T-helper 1 cell treated with Interleukin-12 subunit alpha and Interleukin-12 subunit beta and Interleukin-4 antibody, amounts not matched to agents 30 ng/mL and 1 ng/mL, for 36 hours (primary cell): ENCODE results near the gene DEDD. TPM values are rescaled to one million over a fixed set of nuclear protein-coding genes. Genes with fewer than 3 reads are reported as not detected.

Source experiments
- intact Hi-C: fragments of 100-400 bp; cut with micrococcal nuclease; formaldehyde crosslinking; loops from one replicate; pipeline ENCODE4 v1.15.1; 2024
- total RNA-seq: library from RNA; stranded (reverse); gene quantifications from 2 replicates; pipeline ENCODE4 v1.2.3, GENCODE V29; 2022

DEDD gene
- total RNA-seq, 1 donor from 2014 or later, result 47.6 TPM

DNA sequence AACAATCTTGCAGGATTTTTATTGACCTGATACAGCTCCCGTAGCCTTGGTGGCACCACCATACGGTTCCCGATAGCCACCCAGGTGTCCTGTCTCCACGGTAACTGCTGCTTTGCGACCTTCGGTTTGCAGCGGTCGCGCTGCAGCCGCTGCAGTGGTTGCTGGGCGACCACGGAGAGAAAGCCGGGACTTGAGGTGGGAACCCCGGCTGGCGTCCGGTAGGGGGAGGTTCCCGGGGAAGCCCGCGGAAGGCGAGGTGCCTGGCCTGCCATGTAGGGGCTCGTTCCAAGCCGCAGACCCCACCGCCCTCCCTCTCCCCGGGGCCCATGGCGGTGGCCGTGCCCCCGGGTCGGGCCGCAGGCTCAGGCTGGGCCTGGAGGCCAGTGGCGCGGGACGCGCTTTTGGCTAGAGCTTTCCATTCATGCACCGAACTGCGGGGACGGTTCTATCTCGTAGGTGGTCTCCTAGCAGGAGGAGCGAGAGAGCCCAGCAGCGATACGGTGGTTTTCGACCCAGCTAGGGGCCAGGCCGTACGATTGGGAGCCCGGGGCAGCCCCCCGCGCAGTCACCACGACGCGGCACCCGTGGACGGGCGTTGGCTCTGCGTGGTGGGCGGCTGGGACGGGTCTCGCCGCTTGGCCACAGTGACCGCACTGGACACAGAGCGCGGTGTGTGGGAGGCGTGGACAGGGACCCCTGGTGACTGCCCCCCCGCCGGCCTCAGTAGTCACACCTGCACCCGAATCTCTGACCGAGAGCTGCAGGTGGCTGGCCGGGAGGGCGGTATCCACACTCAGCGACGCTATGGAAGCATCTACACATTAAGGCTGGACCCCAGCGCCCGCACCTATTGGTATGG is 34.0 kb downstream of the DEDD start, which contains the start of gene KLHDC9:
TSS of gene KLHDC9 (plus strand) at position 152 of the 859 bp plus-strand sequence. CDS start at position 327, 175 bp downstream.
- intact Hi-C loops, result loop anchor here (1.0 to 5.0 kb wide), 2 partner anchors 20 to 261 kb away; partner anchors contain the start of genes NIT1 and PFDN2

DNA sequence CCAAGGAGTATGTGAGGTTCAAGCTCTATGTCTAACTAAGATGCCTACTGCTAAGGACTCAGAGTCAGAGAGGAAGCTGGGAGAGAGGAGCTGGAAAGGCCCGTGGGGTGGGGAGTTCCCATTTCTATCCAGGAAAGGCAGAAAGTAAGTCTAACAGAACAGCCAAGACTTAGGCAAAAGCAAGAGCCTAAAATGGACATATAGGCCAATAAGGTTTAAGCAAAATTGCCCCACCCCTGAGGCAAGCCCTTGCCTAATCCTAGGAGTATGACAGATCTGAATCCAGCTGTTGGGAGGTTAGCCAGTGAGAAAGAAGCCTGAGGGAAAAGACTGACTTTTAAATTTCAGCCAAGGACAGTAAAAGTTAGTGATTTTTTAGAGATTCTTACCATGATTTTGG is 35.9 kb downstream of the DEDD start:
- intact Hi-C loops, result loop anchor here (5.0 kb wide), 1 partner anchor 259 kb away; no protein-coding TSS in a partner anchor

DNA sequence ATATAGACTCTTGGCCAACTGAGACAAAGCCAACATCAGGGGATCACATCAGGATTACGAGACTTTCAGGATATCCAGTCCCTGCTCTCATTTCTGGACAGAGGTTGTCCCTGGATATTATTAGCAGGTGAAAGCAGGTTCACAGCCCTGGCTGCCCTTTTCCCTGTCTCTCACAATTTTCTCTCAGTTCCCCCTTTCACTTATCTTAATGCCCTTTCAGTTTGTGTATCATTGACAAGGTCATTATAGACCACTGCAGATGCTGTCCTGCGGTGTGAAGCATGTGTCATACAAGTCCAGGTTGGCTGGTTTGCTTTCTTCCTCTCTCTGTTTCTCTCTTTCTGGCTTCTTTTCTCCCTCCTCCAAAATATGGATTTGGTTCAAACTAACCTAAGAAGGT is 36.5 kb downstream of the DEDD start:
- intact Hi-C loops, result loop anchor here (5.0 kb wide), 1 partner anchor 259 kb away; no protein-coding TSS in a partner anchor

DNA sequence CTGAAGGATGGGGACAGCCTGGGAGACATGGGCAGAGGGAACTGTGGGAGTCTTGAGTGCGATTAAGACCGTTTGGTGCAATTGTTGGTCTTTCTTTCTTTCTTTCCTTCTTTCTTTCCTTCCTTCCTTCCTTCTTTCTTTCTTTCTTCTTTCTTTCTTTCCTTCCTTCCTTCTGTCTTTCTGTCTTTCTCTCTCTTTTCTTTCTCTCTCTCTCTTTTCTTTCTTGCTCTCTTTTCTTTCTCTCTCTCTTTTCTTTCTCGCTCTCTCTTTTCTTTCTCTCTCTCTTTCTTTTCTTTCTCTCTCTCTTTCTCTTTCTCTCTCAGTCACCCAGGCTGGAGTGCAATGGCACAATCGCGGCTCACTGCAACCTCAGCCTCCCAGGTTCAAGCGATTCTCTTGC is 37.2 kb downstream of the DEDD start:
- intact Hi-C loops, result loop anchor here (5.0 kb wide), 1 partner anchor 258 kb away; no protein-coding TSS in a partner anchor

DNA sequence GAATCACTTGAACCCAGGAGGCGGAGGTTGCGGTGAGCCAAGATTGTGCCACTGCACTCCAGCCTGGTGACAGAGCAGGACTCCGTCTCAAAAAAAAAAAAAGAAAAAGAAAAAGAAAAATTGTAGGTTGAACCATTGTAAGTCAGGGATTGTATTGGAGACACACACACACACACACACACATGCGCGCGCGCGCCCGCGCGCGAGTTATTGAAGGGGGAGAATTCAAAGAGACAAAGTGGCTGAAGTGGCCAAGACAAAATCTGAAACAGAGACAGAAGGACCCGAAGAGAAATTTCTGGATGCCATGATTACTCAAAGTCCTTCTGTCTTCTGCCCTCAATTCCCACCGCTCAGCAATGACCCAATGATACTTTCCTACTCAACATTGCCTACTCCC is 38.0 kb downstream of the DEDD start:
- intact Hi-C loops, result no loop called here

DNA sequence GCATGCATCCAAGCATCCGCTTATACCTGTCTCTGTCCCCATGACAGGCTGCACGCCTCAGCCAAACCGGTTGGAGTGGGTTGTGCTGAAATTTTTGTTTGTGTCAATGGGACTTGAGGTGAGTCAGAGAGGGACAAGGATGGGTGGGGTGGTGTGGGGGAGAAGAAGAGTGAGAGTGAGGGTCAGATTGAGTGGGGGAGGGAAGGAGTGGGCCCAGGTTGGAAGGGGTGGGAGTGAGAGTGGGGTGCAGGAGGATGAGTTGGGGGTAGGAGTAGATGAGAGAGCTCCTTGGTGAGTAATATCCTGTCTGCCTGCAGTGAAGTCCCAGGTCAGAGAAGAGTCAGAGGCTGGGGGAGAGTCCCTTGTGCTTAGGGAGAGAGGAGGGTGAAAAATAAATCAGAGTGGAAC is 39.8 kb downstream of the DEDD start:
- intact Hi-C loops, result loop anchor here (1.0 kb wide), 1 partner anchor 24 kb away; no protein-coding TSS in a partner anchor

DNA sequence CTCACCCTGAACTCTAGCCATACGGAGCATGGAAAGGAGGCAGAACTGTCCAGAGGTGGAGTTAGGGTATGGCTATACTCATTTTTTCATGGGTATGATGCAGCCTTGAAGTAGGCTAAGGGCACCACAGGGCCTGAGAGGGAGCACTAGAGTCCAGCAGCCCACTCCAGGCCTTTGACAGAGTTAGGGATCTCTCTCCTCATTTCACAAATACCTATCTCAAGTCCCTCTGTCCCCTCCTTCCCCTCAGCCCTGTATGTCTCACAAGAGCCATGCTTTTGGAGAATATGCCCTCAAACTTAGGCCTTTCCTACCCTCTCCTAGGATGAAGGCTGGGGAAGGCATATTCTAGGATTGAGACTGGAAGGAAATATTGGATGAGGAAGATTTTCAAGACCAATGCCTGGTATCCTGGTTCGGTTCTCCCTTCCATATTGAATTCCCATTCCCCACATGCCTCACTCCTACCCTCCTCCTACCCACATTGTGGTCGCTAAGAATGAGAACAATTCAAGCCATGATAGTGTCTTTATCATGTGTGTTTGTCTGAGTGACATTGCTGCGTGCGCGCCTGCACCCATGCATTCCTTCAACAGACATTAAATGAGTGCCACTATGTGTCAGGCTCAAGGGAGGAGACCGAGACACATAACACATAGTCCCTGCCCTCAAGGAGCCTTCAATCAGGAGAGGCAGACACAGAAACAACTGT is 40.5 kb downstream of the DEDD start:
- intact Hi-C loops, result loop anchor here (1.0 kb wide), 1 partner anchor 24 kb away; no protein-coding TSS in a partner anchor

DNA sequence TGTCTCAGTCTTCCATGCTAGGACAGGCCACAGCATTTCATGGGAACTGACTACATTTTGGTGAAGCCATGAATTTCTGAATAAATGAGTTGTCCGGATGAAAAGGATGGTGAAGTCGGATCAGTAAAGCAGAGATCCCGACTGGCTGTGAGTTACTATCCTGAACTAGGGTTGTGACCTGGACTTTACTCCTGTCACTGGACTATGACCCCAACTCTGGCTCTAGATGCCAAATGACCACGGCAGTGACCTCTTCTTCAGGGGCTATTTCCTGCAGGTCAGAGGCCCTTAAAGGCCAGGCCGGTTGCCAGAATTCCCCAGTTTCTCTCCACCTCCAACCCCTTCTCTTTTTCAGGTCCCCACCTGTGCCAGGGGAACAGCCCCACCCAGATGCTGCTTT is 41.4 kb downstream of the DEDD start:
- intact Hi-C loops, result no loop called here

DNA sequence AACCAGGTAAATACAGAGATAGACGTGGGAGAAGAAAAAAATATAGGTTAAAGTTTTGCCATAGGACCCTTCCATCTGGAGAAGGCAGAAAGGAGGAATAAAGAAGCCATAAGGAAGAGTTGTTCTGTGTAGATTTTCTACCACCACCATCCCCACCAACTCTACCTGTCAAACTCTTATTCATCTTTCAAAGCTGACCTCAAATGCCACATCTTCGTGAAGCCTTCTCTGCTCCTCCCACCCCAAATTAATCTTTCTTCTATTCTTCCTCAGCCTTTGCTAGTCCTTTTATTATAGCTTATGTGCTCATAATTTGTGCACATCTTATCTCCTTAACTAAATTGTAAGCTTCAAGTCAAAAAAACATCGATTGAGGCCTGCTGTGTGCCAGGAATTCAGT is 41.9 kb downstream of the DEDD start:
- intact Hi-C loops, result no loop called here

DNA sequence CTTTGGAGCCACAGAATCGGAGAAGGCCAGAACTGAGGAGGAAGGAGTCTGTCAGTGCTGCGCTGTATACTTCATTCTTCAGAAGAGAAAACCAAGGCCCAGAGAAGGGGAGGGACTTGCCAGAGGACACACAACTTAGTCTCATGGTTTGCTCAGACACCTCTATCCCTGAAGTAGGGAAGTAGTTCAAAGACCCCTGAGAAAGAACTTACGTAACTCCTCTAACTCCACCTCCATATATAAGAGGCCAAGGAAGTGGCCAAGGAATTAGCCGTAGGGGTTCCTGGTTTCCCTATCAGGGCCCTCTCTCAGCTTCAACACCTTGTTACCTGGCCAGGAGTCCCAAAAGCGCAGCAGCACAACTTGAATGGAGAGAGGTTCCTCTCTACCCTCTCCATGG is 42.5 kb downstream of the DEDD start:
- intact Hi-C loops, result no loop called here

DNA sequence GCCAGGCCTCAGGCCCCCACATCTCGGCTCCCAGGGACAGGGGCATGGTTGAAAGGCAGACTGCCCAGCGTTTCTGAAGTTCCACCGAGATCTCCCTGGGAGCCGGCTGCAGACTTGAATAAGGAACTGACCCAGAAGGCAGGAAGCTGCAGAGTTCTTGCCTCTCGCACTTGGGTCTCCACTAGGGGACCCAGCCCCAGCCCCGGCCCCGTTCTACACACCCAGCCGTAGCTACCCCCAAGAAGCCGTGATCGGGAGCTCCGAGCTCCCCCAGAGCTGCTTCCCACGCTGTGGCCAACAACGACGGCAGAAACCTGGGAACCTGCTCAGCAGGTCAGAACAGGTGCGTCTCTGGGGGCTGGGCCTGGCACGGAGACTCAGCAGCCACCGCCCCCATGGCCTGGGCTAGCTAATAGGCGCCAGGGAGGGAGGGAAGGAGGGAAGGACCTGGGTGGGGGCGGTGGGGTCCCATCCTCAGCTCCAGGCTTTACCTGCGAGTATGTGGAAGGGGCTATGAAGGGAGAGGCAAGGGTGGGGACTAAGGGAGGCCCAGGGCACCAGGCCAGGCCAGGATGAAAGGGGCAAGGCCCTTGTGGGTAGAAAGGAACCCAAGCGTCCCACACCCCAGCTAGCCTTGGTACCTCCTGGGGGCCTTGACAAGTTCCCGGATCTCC is 43.1 kb downstream of the DEDD start, which contains the start of gene NECTIN4:
TSS of gene NECTIN4 (minus strand) at position 308 of the 674 bp plus-strand sequence. CDS start at position 46, 262 bp downstream.
- intact Hi-C loops, result no loop called here

DNA sequence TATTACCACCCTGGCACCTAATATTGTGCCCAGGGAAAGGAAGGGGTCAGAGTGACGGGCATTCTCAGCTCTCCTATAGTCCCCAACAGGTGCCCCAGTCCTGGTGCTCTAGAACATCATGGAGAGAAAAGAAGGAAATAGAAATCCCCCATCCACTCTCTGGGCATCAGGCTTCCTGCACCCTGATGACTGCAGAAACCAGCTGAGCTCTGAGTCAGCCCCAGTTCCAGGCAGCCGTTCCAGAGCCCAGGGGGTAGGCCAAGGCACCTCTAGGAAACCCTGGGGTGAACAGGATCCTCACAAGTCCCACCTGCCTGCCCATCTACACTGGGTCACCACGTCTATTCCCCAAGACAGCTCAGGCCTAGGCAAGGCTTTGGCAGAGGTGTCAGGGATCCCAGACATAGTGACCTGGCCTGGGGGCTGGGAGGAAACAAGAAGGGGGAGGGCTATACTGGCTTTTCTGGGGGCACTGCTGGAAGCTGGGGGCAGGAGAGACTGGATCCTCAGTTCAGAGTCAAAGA is 43.8 kb downstream of the DEDD start:
- intact Hi-C loops, result no loop called here

DNA sequence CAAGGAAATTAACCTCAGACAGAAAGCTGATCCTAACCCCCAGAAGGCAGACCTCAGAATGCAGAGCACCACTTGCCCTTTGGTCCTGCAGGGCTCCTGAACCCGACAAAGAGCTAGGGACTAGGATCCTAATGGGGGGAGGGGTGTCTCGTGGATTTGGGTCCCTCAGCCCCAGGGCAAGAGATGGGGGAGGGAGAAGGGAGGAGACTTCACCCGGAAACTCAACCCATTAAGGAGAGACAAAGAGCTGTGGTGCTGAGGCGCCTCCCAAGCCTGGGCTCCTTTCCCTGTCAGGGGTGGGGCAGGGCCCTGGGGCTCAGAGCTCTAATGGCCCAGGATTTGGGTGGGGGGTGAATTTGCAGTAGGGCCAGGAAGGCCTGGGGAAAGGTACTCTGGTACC is 46.0 kb downstream of the DEDD start:
- intact Hi-C loops, result no loop called here

DNA sequence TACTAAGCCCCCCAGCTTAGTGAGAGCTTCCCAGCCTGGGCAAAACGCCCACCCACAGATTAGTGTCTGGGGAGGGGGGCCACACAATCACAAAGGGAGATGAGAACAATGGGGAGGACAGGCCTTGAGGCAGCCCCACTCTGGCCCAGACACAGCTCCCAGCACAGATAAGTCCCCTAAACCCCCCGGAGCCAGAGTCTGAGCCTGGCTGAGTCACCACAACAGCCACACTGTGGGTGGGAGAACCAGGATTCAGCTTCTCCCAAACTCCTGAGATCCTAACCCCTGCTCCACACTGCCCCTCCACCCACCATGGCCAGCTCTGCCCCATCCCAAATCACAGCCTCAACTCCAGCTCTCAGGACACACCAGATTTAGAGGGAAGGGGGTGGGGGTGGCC is 47.3 kb downstream of the DEDD start:
- intact Hi-C loops, result no loop called here

DNA sequence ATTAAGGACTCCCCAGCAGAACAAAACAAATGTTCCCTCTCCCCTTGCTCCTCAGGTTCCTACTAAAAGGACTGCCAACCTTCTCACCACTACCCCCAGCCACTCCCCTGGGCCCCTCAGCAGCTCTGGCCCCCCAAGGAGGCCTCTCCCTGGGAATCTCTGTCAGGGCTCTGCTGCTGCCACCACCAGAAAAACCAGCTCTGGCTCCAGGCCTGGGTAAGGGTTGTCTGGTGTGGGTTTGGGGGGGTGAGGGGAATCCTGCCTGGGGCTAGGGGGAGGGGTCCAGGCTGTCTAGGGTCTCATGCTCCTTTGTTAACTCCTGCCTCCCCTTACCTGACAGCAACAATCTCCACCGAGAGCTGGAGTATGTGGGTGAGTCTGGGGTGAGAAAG is 47.9 kb downstream of the DEDD start:
- intact Hi-C loops, result no loop called here

DNA sequence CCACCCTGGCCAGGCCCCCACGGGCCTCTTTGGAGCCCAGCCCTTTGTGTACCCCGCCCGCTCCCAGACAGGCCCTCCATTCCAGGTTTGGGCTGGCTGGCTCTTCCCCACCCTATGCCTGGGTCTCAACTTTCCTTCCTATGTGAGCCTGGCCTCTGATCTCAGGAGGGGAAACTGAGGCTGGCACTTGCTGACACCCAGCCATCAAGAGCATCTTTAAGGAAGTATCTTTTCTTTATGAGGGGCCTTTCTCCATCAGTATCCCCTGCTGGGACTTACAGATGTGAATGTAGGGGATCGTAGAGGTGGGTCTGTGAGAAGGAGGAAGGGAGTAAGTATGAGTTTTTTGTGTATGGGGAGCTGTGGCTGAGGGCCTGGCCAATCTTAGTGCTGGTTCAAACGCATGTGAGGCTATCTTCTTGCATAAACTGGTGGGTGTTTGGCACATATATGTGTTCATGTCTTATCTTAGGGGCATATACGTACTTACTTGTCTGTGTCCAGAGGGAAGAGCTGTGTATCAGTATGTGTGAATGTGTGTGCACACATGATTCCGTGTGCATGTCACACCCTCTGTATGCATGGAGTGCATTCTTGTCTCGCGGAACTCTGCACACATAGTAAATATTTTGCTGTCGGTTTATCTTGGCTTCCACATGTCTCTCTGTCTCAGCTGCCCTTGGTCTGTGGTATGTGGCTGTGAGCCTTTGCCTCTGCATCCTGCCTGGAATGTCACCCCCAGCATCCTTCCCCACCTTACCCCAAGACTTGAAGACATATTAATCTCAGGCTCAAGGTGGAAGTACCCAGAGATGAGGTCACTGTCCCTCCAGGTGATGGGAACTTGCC is 48.5 kb downstream of the DEDD start:
- intact Hi-C loops, result no loop called here

DNA sequence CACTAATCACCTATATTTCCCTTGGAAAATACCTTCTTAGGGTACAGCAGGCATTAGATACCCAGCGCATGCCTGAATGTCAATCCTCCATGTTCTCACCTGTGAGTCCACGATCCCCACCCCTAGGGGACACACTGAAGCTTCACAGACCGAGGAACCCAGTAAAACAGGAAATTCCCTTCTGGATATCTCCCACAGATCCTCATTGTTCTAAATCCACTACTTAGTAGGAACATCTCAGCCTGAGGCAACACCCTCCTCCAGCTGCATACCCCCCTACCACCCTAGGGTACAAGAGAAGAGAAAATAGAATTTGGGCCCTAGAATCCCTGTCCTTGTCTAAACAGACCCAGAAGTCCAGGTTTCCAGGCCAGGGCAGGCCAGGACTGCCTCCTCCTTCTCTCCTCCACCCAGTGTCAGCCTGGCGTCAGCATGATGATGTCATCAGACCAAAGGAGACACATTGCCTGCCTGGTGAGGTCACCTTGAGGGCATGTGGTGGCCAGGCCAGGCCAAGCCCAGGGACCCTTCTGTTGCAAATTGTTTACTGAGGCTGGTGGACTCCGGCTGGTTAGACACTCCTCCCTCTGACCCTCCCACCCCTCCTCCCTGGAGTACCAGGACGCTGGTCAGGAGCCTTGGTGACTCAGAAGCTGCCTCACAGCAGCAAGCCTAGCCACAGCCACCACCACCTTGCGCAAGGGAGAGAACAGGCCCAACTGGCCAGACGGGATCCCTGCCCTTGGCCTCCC is 49.3 kb downstream of the DEDD start:
- intact Hi-C loops, result no loop called here

DNA sequence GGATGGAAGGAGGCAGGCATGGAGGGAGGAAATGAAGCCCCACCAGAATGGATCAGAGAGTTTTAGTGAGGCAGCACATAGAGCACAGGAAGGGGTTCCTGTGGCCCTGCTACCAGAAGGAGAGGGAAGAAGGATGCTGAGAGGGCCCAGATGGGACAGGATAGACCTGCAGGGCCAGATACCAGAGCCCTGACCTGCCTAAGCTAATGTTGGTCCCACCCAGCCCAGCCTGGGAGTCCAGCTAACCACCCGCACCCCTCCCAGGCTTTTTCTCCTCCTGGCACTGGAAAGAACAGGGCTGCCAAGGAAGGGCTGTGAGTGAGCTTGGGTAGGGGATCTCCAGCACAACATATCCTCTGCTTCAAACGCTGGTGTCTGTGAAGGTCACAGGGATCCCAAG is 50.0 kb downstream of the DEDD start:
- intact Hi-C loops, result no loop called here

DNA sequence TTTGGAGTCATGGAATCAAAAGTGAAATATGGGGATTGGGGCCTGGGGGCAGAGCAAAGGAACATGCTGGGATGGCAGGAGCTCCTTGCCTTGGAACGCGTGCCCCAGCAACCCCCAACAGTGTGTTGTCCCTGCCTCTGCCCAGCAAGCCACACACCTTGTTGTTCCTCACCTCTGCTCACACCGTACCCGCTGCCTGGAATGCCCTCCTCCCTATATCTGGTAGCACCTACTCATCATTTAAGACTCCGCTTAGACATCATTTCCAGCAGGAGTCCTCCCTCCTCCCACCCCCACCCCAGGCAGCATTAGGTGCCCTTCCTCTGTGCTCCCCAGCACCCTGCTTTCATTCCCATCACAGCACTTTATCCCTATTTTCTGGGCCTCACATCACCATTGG is 50.9 kb downstream of the DEDD start:
- intact Hi-C loops, result no loop called here
